Measurements from ENCODE around the gene TAPBPL. TPM values are rescaled to one million over a fixed set of nuclear protein-coding genes. Genes with fewer than 3 reads are reported as not detected.

Gene TAPBPL
- total and polyA plus RNA-seq, 2 of the 13 experiments (the other 11 are each of a cell fraction or from before 2014, with no cell fraction given) = 10.0 to 14.5 TPM

DNA sequence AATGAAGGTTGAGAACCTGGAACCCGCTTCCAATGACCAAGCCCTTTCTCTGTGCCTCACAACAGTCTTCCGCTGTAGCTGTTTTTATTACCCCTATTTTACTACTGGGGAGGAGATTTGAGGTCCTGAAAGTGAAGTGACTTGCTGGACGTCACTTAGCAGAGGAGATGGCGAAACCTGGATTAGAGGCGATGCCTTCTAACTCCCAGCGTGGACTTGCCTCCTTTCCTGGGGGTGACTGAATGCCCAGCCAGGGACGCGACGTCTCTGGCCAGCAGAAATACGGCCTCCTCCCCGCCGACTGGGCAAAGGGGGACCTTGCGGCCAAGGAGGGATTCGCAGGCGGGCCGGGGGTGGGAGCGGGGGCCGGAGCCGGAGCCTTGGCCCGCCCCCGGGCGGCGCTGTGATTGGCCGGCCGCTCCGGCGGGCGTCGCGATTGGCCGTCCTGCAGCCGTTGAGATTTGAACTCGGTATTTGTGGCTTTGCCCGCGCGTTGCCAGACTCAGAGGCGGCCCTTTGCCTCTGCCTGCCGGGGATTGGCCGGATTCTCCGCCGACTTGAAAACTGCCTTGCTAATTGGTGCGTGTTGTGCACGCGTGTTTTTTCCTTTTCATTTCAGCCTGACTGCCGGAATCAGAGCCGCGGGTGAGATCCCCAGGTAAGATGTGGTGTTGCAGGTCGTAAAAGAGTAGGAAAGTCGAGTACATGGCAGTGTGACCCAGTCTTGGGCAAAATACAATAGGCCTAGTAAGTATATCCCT lies 41.8 kb downstream of the TAPBPL start, which contains the start of gene NCAPD2 (continued):
- TF ChIP-seq, protein P1, sequence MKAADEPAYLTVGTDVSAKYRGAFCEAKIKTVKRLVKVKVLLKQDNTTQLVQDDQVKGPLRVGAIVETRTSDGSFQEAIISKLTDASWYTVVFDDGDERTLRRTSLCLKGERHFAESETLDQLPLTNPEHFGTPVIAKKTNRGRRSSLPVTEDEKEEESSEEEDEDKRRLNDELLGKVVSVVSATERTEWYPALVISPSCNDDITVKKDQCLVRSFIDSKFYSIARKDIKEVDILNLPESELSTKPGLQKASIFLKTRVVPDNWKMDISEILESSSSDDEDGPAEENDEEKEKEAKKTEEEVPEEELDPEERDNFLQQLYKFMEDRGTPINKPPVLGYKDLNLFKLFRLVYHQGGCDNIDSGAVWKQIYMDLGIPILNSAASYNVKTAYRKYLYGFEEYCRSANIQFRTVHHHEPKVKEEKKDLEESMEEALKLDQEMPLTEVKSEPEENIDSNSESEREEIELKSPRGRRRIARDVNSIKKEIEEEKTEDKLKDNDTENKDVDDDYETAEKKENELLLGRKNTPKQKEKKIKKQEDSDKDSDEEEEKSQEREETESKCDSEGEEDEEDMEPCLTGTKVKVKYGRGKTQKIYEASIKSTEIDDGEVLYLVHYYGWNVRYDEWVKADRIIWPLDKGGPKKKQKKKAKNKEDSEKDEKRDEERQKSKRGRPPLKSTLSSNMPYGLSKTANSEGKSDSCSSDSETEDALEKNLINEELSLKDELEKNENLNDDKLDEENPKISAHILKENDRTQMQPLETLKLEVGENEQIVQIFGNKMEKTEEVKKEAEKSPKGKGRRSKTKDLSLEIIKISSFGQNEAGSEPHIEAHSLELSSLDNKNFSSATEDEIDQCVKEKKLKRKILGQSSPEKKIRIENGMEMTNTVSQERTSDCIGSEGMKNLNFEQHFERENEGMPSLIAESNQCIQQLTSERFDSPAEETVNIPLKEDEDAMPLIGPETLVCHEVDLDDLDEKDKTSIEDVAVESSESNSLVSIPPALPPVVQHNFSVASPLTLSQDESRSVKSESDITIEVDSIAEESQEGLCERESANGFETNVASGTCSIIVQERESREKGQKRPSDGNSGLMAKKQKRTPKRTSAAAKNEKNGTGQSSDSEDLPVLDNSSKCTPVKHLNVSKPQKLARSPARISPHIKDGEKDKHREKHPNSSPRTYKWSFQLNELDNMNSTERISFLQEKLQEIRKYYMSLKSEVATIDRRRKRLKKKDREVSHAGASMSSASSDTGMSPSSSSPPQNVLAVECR (CRISPR knock-in tag; IDR thresholded peaks at IDR 0.05; ENCODE audit: borderline replicate concordance) = peak; percentile 79
- TF ChIP-seq, protein P2, sequence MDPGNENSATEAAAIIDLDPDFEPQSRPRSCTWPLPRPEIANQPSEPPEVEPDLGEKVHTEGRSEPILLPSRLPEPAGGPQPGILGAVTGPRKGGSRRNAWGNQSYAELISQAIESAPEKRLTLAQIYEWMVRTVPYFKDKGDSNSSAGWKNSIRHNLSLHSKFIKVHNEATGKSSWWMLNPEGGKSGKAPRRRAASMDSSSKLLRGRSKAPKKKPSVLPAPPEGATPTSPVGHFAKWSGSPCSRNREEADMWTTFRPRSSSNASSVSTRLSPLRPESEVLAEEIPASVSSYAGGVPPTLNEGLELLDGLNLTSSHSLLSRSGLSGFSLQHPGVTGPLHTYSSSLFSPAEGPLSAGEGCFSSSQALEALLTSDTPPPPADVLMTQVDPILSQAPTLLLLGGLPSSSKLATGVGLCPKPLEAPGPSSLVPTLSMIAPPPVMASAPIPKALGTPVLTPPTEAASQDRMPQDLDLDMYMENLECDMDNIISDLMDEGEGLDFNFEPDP (CRISPR knock-in tag; conservative IDR thresholded peaks at IDR 0.05) = no peak
- TF ChIP-seq ZNF572 (CRISPR knock-in tag; IDR thresholded peaks at IDR 0.05) (no peak), ESRRA (CRISPR knock-in tag; IDR thresholded peaks at IDR 0.05; ENCODE audit: low read depth) (no peak), AGO1 (IDR thresholded peaks at IDR 0.05; ENCODE audit: low read depth, low read length, poor library complexity, severe bottlenecking) (no peak), PHF20 (CRISPR knock-in tag; IDR thresholded peaks at IDR 0.05) (peak; percentile 63; the same call in 1 of the 2 replicates), ZNF251 (CRISPR knock-in tag; IDR thresholded peaks at IDR 0.05) (no peak), MAF1 (CRISPR knock-in tag; IDR thresholded peaks at IDR 0.05; ENCODE audit: borderline replicate concordance) (no peak; the same call in 1 of the 2 replicates), ZNF224 (CRISPR knock-in tag; IDR thresholded peaks at IDR 0.05) (no peak)
- TF ChIP-seq, protein P3, sequence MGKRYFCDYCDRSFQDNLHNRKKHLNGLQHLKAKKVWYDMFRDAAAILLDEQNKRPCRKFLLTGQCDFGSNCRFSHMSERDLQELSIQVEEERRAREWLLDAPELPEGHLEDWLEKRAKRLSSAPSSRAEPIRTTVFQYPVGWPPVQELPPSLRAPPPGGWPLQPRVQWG (CRISPR knock-in tag; IDR thresholded peaks at IDR 0.05; ENCODE audit: borderline replicate concordance, low read depth) = no peak
- TF ChIP-seq, protein P4, sequence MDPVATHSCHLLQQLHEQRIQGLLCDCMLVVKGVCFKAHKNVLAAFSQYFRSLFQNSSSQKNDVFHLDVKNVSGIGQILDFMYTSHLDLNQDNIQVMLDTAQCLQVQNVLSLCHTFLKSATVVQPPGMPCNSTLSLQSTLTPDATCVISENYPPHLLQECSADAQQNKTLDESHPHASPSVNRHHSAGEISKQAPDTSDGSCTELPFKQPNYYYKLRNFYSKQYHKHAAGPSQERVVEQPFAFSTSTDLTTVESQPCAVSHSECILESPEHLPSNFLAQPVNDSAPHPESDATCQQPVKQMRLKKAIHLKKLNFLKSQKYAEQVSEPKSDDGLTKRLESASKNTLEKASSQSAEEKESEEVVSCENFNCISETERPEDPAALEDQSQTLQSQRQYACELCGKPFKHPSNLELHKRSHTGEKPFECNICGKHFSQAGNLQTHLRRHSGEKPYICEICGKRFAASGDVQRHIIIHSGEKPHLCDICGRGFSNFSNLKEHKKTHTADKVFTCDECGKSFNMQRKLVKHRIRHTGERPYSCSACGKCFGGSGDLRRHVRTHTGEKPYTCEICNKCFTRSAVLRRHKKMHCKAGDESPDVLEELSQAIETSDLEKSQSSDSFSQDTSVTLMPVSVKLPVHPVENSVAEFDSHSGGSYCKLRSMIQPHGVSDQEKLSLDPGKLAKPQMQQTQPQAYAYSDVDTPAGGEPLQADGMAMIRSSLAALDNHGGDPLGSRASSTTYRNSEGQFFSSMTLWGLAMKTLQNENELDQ (CRISPR knock-in tag; IDR thresholded peaks at IDR 0.05; ENCODE audit: borderline replicate concordance) = no peak
- TF ChIP-seq, protein P5, sequence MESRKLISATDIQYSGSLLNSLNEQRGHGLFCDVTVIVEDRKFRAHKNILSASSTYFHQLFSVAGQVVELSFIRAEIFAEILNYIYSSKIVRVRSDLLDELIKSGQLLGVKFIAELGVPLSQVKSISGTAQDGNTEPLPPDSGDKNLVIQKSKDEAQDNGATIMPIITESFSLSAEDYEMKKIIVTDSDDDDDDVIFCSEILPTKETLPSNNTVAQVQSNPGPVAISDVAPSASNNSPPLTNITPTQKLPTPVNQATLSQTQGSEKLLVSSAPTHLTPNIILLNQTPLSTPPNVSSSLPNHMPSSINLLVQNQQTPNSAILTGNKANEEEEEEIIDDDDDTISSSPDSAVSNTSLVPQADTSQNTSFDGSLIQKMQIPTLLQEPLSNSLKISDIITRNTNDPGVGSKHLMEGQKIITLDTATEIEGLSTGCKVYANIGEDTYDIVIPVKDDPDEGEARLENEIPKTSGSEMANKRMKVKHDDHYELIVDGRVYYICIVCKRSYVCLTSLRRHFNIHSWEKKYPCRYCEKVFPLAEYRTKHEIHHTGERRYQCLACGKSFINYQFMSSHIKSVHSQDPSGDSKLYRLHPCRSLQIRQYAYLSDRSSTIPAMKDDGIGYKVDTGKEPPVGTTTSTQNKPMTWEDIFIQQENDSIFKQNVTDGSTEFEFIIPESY (CRISPR knock-in tag; IDR thresholded peaks at IDR 0.05) = no peak
- TF ChIP-seq, protein P6, sequence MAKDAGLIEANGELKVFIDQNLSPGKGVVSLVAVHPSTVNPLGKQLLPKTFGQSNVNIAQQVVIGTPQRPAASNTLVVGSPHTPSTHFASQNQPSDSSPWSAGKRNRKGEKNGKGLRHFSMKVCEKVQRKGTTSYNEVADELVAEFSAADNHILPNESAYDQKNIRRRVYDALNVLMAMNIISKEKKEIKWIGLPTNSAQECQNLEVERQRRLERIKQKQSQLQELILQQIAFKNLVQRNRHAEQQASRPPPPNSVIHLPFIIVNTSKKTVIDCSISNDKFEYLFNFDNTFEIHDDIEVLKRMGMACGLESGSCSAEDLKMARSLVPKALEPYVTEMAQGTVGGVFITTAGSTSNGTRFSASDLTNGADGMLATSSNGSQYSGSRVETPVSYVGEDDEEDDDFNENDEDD (CRISPR knock-in tag; IDR thresholded peaks at IDR 0.05; ENCODE audit: borderline replicate concordance) = peak; percentile 95
- TF ChIP-seq, protein P7, sequence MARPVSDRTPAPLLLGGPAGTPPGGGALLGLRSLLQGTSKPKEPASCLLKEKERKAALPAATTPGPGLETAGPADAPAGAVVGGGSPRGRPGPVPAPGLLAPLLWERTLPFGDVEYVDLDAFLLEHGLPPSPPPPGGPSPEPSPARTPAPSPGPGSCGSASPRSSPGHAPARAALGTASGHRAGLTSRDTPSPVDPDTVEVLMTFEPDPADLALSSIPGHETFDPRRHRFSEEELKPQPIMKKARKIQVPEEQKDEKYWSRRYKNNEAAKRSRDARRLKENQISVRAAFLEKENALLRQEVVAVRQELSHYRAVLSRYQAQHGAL (CRISPR knock-in tag; IDR thresholded peaks at IDR 0.05; ENCODE audit: not compliant biosample characterization) = no peak

Data from HepG2 (cell line).